ENCODE results near the gene SF3B3. TPM values are rescaled to one million over a fixed set of nuclear protein-coding genes. Genes with fewer than 3 reads are reported as not detected.

Gene SF3B3
- total RNA-seq, 2 experiments from 2014 or later = 195 to 441 TPM

DNA sequence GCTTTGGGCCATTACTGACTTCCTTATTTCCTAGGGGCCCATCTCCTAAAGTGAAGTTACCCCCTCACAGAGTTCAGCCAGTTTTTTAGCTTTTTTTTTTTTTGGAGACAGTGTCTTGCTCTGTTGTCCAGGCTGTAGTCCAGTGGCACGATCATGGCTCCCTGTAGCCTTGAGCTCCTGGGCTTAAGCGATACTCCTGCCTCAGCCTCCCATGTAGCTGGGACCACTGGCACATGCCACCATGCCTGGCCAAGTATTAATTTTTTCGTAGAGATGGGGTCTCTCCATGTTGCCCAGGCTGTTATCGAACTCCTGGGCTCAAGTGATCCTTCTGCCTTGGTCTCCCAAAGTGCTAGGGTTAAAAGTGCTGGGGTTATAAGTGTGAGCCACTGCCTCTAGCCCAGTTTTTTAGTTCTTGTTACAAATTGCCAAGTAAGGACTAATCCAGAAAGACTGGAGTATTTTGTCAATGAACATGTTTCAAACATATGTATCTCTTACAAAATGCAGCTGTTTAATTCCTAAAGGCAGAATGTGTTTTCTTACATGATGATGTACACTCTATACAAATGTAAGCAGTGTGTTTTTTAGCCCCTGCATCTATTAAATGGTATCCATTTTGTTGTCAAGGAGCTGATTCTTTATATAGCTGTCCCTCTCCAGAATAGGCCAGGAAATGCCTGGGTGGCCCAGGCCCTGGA lies 73.7 kb downstream of the SF3B3 start:
- DNase-seq (ENCODE audit: low spot score) = no peak
- Histone ChIP-seq H3K9me2 (ENCODE audit: insufficient read depth, low read length) (no peaks in the 10 kb centered on the region), H3K4me1 (ENCODE audit: insufficient read depth, low read length, poor library complexity, severe bottlenecking) (no peaks in the 10 kb centered on the region), H3K9me3 (ENCODE audit: low read length) (no peaks in the 10 kb centered on the region), H4K20me1 (ENCODE audit: insufficient read depth, low read length) (no peaks in the 10 kb centered on the region), H3K4me3 (ENCODE audit: low read depth, low read length, poor library complexity, severe bottlenecking) (no peak overlapping the region), H3K79me2 (ENCODE audit: insufficient read depth, low read depth, low read length) (no peaks in the 10 kb centered on the region), H3K4me2 (ENCODE audit: low read length) (no peak overlapping the region), H2AFZ (ENCODE audit: low read length) (no peak overlapping the region), H3K27ac (ENCODE audit: low read depth, low read length, poor library complexity, severe bottlenecking) (no peak overlapping the region), H3K36me3 (ENCODE audit: insufficient read depth, low read length) (no peaks in the 10 kb centered on the region)
- intact Hi-C loops (cut with micrococcal nuclease; ENCODE audit: unreplicated experiment) = no loop called here
- no TSS peak for BruUV-seq (replicated peaks)
- POLR2A ChIA-PET = interaction anchor here (0.7 to 1.0 kb wide), 2 partner anchors 80 to 445 kb away, joined by 3 to 4 read pairs; no protein-coding TSS in a partner anchor
- TF ChIP-seq EZH2phosphoT487 (IDR thresholded peaks at IDR 0.05; ENCODE audit: borderline replicate concordance, low read depth, low read length) = no peak
- TF ChIP-seq, protein P1, sequence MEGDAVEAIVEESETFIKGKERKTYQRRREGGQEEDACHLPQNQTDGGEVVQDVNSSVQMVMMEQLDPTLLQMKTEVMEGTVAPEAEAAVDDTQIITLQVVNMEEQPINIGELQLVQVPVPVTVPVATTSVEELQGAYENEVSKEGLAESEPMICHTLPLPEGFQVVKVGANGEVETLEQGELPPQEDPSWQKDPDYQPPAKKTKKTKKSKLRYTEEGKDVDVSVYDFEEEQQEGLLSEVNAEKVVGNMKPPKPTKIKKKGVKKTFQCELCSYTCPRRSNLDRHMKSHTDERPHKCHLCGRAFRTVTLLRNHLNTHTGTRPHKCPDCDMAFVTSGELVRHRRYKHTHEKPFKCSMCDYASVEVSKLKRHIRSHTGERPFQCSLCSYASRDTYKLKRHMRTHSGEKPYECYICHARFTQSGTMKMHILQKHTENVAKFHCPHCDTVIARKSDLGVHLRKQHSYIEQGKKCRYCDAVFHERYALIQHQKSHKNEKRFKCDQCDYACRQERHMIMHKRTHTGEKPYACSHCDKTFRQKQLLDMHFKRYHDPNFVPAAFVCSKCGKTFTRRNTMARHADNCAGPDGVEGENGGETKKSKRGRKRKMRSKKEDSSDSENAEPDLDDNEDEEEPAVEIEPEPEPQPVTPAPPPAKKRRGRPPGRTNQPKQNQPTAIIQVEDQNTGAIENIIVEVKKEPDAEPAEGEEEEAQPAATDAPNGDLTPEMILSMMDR (conservative IDR thresholded peaks at IDR 0.05; ENCODE audit: low read length) = no peak
- CTCF ChIA-PET (ENCODE audit: unreplicated experiment) = no interaction called here

DNA sequence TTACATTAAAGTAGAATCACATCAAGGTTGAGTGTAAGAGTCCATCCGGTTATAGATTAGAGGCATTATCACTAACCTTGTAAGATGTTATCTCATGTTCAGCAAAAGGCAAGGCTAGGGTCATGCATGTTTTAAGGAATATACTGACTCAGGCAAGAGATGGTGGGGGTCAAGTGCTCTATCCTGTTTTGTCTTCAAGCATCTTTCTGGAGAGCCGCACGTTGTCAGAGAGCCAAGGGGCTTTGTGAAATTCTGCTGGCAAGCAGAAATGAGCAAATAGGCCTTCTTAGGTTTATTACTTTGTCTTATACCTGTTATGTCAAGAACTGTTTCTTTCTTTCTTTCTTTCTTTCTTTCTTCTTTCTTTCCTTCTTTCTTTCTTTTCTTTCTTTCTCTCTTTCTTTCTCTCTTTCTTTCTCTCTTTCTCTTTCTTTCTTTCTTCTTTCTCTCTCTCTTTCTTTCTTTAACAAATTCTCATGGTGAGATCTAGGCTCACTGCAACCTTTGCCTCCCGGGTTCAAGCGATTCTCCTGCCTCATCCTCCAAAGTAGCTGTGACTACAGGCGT lies 75.4 kb downstream of the SF3B3 start:
- intact Hi-C loops (cut with micrococcal nuclease; ENCODE audit: unreplicated experiment) = no loop called here
- no peaks in the 10 kb centered on the region for H3K36me3 ChIP-seq (ENCODE audit: insufficient read depth, low read length)
- CTCF ChIA-PET (ENCODE audit: unreplicated experiment) = no interaction called here
- no peaks in the 10 kb centered on the region for H4K20me1 ChIP-seq (ENCODE audit: insufficient read depth, low read length)
- POLR2A ChIA-PET = no interaction called here
- no TSS peak for BruUV-seq (replicated peaks)
- no peak for DNase-seq (ENCODE audit: low spot score)
- no peaks in the 10 kb centered on the region for H3K79me2 ChIP-seq (ENCODE audit: insufficient read depth, low read depth, low read length)
- H3K4me1 ChIP-seq (ENCODE audit: insufficient read depth, low read length, poor library complexity, severe bottlenecking) = no peaks in the 10 kb centered on the region
- no peaks in the 10 kb centered on the region for H3K9me3 ChIP-seq (ENCODE audit: low read length)
- H3K27ac ChIP-seq (ENCODE audit: low read depth, low read length, poor library complexity, severe bottlenecking) = no peak overlapping the region
- no peak overlapping the region for H3K4me3 ChIP-seq (ENCODE audit: low read depth, low read length, poor library complexity, severe bottlenecking)
- no peak overlapping the region for H2AFZ ChIP-seq (ENCODE audit: low read length)
- no peak overlapping the region for H3K4me2 ChIP-seq (ENCODE audit: low read length)
- TF ChIP-seq EZH2phosphoT487 (IDR thresholded peaks at IDR 0.05; ENCODE audit: borderline replicate concordance, low read depth, low read length) = no peak
- TF ChIP-seq, protein P1 (conservative IDR thresholded peaks at IDR 0.05; ENCODE audit: low read length) = no peak
- no peaks in the 10 kb centered on the region for H3K9me2 ChIP-seq (ENCODE audit: insufficient read depth, low read length)

DNA sequence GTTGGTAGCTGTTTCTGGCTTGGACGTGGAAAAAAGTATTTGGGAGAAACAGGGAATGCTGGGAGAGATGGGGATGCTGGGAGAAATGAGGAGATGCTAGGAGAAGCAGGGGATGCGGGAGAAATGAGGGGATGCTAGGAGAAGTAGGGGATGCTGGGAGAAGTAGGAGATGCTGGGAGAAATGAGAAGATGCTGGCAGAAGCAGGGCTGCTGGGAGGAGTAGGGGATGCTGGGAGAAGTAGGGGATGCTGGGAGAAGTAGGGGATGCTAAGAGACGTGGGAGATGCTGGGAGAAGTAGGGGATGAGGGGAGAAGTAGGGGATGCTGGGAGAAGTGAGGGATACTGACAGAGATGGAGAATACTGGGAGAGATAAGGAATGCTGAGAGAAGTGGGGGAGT lies 77.1 kb downstream of the SF3B3 start:
- H3K27ac ChIP-seq (ENCODE audit: low read depth, low read length, poor library complexity, severe bottlenecking) = no peak overlapping the region
- ChIA-PET POLR2A (no interaction called here), CTCF (ENCODE audit: unreplicated experiment) (no interaction called here)
- H4K20me1 ChIP-seq (ENCODE audit: insufficient read depth, low read length) = no peaks in the 10 kb centered on the region
- BruUV-seq (replicated peaks) = no TSS peak
- no peaks in the 10 kb centered on the region for H3K79me2 ChIP-seq (ENCODE audit: insufficient read depth, low read depth, low read length)
- H3K9me3 ChIP-seq (ENCODE audit: low read length) = no peaks in the 10 kb centered on the region
- H2AFZ ChIP-seq (ENCODE audit: low read length) = no peak overlapping the region
- DNase-seq (ENCODE audit: low spot score) = no peak
- H3K4me2 ChIP-seq (ENCODE audit: low read length) = no peak overlapping the region
- no peaks in the 10 kb centered on the region for H3K9me2 ChIP-seq (ENCODE audit: insufficient read depth, low read length)
- H3K4me3 ChIP-seq (ENCODE audit: low read depth, low read length, poor library complexity, severe bottlenecking) = no peak overlapping the region
- no peaks in the 10 kb centered on the region for H3K36me3 ChIP-seq (ENCODE audit: insufficient read depth, low read length)
- no peaks in the 10 kb centered on the region for H3K4me1 ChIP-seq (ENCODE audit: insufficient read depth, low read length, poor library complexity, severe bottlenecking)
- intact Hi-C loops (cut with micrococcal nuclease; ENCODE audit: unreplicated experiment) = no loop called here
- TF ChIP-seq, protein P1 (conservative IDR thresholded peaks at IDR 0.05; ENCODE audit: low read length) = no peak
- TF ChIP-seq EZH2phosphoT487 (IDR thresholded peaks at IDR 0.05; ENCODE audit: borderline replicate concordance, low read depth, low read length) = no peak

All from OCI-LY7 (cell line).